ENCODE measurements around the gene RBM23.
"Not testable (repeated sequence)": the region's sequence is repeated elsewhere in the genome, so short reads cannot be mapped to it uniquely, and the experiment has no call there.

RBM23 gene

GRCh38 chr14:22918804-22919600 lies at the start of gene RBM23:
Gene RBM23 (minus strand): TSS chr14:22919149.
- DNase-seq (ENCODE audit: low spot score) = peak; percentile 99

GRCh38 chr14:22966783-22967269 lies 47.9 kb upstream of the RBM23 start:
- no peak for DNase-seq (ENCODE audit: low spot score)

GRCh38 chr14:22965916-22966782 lies 47.2 kb upstream of the RBM23 start:
- not testable (repeated sequence) for DNase-seq (ENCODE audit: low spot score)

DNA sequence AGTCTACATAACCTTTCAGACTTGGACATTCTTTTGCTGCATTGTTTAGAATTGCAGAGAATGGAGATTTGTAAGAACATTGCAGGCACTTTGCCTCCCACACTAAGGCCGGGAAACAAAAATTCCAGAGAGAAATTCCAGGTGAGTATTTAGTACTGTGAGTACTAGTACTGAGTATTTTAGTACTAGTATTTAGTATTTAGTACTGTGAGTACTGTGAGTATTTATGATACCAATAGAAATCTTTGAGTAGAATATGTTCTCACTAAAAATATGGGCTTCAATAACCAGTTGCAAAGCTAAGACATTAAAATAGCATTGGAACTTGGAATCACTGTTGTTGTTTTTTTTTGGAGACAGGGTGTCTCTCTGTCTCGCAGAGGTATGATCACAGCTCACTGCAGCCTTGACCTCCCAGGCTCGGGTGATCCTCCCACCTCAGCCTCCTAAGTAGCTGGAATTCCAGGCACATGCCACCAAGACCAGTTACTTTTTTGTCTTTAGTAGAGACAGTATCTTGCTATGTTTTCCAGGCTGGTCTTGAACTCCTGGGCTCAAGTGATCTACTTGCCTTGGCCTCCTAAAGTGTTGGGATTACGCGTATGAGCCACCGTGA lies 43.2 kb upstream of the RBM23 start:
- DNase-seq (ENCODE audit: low spot score) = no peak

DNA sequence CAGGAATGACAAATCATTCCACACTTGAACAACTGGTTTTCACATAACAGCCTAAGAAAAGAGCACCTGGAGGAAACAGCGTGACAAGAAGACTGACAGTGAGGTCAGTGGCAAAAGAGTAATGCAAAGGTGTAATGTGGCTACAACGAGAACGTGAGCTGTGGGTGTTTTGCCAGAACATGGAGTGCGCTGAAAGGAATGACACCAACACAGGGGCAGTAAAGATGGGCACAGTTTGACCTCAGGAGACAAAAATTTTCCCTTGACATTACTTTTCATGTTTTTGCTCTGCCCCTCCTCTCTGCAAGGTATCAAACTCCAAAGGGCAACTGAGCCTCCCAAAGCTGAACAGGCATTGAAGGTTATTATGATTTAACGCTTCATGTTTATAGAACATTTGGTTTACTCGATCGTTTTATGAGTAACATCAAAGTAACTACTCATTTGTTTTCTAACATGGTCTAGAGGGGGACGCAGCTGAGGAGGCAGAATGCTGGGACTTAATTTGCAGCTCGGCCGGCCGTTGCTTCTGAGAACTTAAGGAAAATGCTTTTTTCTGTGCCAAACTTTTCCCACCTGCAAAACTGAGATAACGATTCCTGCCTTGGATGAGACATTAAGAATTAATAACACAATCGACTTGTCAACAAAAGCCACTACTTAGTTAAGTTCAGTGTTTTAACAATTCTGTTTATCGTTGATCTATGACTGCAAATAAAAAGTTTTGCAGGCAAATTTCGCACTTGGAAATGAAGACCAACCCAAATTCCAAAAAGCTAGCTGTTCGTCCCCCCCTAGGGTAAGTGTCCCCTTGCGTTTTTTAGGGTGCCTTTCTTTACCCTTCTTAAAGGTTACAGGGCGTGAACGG lies 37.0 kb upstream of the RBM23 start:
- no peak for DNase-seq (ENCODE audit: low spot score)

DNA sequence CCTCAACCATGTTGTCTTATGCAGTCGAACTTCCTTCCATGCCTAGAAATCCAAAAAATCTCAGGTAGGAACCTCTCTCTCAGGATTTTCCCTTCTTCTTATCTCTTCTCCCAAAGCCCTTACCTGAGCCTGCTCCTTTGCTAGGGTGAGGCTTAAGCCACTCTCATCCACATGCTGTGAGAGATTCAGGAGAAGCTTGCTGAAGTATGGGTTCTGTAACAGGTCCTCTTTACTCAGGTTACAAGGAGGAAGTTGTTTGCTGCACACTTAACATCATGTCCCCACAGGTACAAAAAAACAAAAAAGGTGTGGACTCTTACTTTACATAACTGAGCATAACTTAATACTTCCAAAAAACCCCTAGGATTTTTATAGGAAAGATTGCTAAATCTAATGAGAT lies 33.5 kb upstream of the RBM23 start:
- DNase-seq (ENCODE audit: low spot score) = no peak

DNA sequence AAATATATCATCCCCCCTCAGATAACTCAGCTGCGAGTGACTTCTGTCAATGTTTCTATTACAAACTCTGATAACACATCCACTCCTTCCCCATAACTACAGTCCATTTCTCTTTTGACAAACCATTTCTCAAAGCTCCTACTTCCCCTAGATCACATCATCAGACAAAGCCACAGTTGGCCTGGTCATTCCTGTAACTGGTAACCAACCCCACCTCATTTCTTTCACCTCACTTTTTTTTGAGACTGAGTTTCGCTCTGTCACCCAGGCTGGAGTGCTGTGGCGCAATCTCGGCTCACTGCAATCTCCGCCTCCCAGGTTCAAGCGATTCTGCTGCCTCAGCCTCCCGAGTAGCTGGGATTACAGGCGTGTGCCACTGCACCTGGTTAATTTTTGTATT lies 32.8 kb upstream of the RBM23 start:
- not testable (repeated sequence) for DNase-seq (ENCODE audit: low spot score)

DNA sequence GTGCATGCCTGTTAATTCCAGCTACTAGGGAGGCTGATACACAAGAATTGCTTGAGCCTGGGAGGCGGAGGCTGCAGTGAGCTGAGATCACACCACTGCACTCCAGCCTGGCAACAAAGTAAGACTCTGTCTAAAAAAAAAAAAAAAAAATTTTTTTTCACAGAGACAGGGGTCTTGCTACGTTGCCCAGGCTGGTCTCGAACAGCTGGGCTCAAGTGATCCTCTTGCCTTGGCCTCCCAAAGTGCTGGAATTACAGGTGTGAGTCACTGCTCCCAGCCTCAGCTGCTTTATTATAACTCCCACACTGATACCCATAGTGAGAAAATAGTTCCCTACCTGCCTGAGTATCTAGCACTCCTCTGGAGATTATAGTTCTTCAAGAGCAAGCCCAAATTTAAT lies 26.7 kb upstream of the RBM23 start:
- no peak for DNase-seq (ENCODE audit: low spot score)

DNA sequence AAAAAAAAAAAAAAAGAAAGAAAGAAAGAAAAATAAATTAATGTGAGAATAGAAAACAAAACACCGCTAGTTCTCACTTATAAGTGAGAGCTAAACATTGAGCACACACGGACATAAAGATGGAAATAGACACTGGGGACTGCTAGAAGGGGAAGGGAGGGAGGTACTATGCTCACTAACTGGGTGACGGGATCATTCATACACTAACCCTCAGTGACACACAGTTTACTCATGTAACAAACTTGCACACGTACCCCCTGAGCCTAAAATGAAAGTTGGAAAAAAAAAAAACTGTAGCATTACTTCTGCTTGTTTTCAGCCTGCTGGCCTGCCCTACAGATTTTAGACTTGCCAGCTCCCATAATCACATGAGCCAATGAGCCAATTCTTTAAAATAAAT lies 20.7 kb upstream of the RBM23 start:
- DNase-seq (ENCODE audit: low spot score) = no peak

GRCh38 chr14:22935156-22935555 lies 16.2 kb upstream of the RBM23 start:
- no peak for DNase-seq (ENCODE audit: low spot score)

DNA sequence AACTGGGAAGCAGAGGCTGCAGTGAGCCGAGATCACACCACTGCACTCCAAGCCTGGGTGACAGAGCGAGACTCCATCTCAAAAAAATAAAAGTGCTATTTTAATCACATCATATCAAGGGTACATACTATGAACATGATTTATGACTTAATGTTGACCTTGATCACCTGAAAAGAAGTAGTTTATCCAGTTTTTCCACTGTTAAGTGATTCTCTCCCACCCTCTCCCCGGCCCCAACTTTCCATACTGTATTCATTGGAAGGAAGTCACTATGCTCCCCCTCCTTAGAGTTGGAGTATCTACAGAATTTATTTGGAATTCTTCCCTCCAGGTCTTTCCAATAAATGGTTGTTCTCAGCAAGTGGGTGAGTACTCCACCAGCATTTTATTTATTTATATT lies 13.2 kb upstream of the RBM23 start:
- DNase-seq (ENCODE audit: low spot score) = no peak

- DNase-seq (ENCODE audit: low spot score) = no peak
Observed at GRCh38 chr14:22929961-22930364, 11.0 kb upstream of the RBM23 start.

GRCh38 chr14:22929104-22929960 lies 10.4 kb upstream of the RBM23 start, which contains the start of gene PRMT5:
Gene PRMT5 (minus strand): TSS chr14:22929376. CDS start chr14:22929361, 15 bp downstream.
- DNase-seq (ENCODE audit: low spot score) = peak; percentile 100

GRCh38 chr14:22928237-22929103 lies 9.5 kb upstream of the RBM23 start:
- DNase-seq (ENCODE audit: low spot score) = no peak

- no peak for DNase-seq (ENCODE audit: low spot score)
Observed at GRCh38 chr14:22926316-22926715, 7.4 kb upstream of the RBM23 start.

DNA sequence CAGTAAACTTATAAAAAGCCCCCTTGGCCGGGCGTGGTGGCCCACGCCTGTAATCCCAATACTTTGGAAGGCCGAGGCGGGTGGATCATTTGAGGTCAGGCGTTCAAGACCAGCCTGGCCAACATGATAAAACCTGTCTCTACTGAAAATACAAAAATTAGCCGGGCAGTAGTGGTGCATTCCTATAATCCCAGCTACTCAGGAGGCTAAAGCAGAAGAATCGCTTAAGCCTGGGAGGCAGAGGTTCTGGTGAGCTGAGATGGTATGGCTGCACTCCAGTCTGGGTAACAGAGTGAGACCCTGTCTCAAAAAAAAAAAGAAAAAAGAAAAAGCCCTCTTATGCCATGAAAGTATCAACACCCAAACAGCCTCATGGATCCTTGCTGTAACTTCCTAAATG lies 6.6 kb upstream of the RBM23 start:
- DNase-seq (ENCODE audit: low spot score) = no peak

GRCh38 chr14:22923746-22924145 lies 4.8 kb upstream of the RBM23 start:
- no peak for DNase-seq (ENCODE audit: low spot score)

- DNase-seq (ENCODE audit: low spot score) = no peak
Observed at GRCh38 chr14:22922294-22922693, 3.3 kb upstream of the RBM23 start.

DNA sequence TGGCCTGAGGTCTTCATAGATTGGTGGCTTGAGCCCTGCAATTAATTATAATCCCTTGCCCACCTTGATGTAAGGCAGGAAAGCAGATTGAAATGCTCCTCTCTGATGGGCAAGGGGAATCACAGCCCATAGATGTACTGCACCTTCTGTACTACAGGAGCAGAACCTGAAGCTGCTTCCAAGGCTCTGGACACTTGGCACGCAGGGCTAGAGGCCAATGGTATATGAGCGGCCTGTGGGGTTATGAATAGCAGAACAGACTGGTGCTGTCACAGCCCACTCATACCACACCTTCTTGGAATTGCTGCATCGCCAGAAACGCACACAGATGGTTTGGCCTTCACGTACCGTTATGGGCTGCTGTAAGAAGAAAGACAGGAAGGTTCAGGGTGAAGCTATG lies 1.7 kb upstream of the RBM23 start:
- DNase-seq (ENCODE audit: low spot score) = no peak

DNA sequence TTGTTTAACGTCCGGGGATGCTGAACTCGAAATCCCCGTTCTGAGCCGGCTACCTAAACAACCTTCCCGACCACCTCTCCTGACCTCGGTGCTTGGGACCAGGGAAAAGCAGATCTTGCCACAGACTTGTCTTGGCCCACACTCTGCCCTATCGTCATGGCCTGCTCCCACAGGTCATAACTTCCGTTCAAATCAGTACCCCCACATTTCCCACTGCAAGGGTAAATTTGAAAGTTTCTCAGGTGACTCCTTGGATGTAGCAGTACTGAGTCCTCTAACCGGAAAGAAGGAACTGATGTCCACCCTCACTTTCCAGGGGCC lies 612 bp upstream of the RBM23 start:
- no peak for DNase-seq (ENCODE audit: low spot score)
